ENCODE data around the gene RUNX2. TPM values are rescaled to one million over a fixed set of nuclear protein-coding genes. Genes with fewer than 3 reads are reported as not detected.

The RUNX2 gene
- polyA plus RNA-seq, 1 donor from 2014 or later, result not detected

DNA sequence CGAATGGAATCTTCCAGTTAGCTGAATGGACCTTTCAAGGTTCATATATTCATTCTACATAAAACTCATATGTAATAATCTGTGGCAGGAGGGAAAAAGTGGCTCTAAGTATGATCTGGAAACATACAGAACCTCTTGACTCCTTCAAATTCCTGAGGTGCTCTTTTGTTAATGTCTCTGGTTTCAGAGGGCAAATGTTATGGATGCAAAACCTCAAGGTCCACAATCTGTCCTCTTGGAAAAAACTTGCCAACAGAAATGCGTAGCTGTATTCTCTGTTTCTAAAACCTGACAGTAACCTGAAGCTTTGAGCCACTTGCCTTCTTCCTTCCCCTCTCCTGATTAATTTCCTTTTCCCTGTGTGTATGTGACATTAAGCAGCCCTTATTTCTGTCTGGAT is 130.5 kb downstream of the RUNX2 start:
- H3F3A ChIP-seq (ENCODE audit: insufficient read depth, low read length, poor library complexity, severe bottlenecking), result no peaks in the 10 kb centered on the region
- H3K4me3 ChIP-seq (ENCODE audit: low read length), result no peak overlapping the region
- no peaks in the 10 kb centered on the region for H3K27me3 ChIP-seq (ENCODE audit: insufficient read depth, low read depth, low read length)
- H2AFZ ChIP-seq (ENCODE audit: low read depth, low read length), result no peak overlapping the region
- no peak overlapping the region for H3K9ac ChIP-seq (ENCODE audit: low read length)
- H4K20me1 ChIP-seq (ENCODE audit: insufficient read depth), result no peaks in the 10 kb centered on the region
- no peak overlapping the region for H3K27ac ChIP-seq (ENCODE audit: low read length)
- H3K36me3 ChIP-seq (ENCODE audit: insufficient read depth, low read length), result no peaks in the 10 kb centered on the region
- no peaks in the 10 kb centered on the region for H3K9me3 ChIP-seq (ENCODE audit: low read length)
- no peak for TF ChIP-seq EZH2 (IDR thresholded peaks at IDR 0.05; ENCODE audit: borderline replicate concordance, insufficient read depth, low read length, poor library complexity, severe bottlenecking)
- TF ChIP-seq MXI1 (conservative IDR thresholded peaks at IDR 0.05; ENCODE audit: poor library complexity, severe bottlenecking), result no peak
- TF ChIP-seq POLR2AphosphoS5 (IDR thresholded peaks at IDR 0.05), result no peak
- TF ChIP-seq TAF1 (IDR thresholded peaks at IDR 0.05; ENCODE audit: low read depth), result no peak
- no peak for TF ChIP-seq EP300 (conservative IDR thresholded peaks at IDR 0.05; ENCODE audit: poor library complexity, severe bottlenecking)
- TF ChIP-seq CTCF (IDR thresholded peaks at IDR 0.05; ENCODE audit: poor library complexity, severe bottlenecking), result no peak
- no peak for TF ChIP-seq SMC3 (conservative IDR thresholded peaks at IDR 0.05; ENCODE audit: poor library complexity)
- TF ChIP-seq REST (IDR thresholded peaks at IDR 0.05; ENCODE audit: borderline replicate concordance), result no peak
- TF ChIP-seq RAD21 (conservative IDR thresholded peaks at IDR 0.05), result no peak
- no peaks in the 10 kb centered on the region for H3K79me2 ChIP-seq (replicated peaks; ENCODE audit: insufficient read depth, low read length)
- H3K9me2 ChIP-seq (ENCODE audit: insufficient read depth, low read length), result no peaks in the 10 kb centered on the region
- no peak overlapping the region for H3K4me2 ChIP-seq (ENCODE audit: low read length)

GRCh38 chr6:45460166-45460565 is 132.0 kb downstream of the RUNX2 start:
- no peaks in the 10 kb centered on the region for H4K20me1 ChIP-seq (ENCODE audit: insufficient read depth)
- H3F3A ChIP-seq (ENCODE audit: insufficient read depth, low read length, poor library complexity, severe bottlenecking), result no peaks in the 10 kb centered on the region
- no peaks in the 10 kb centered on the region for H3K79me2 ChIP-seq (replicated peaks; ENCODE audit: insufficient read depth, low read length)
- no peak overlapping the region for H3K9ac ChIP-seq (ENCODE audit: low read length)
- no peaks in the 10 kb centered on the region for H3K9me3 ChIP-seq (ENCODE audit: low read length)
- H3K4me3 ChIP-seq (ENCODE audit: low read length), result no peak overlapping the region
- TF ChIP-seq POLR2AphosphoS5 (IDR thresholded peaks at IDR 0.05) (no peak), SMC3 (conservative IDR thresholded peaks at IDR 0.05; ENCODE audit: poor library complexity) (no peak)
- H3K27me3 ChIP-seq (ENCODE audit: insufficient read depth, low read depth, low read length), result no peaks in the 10 kb centered on the region
- no peak overlapping the region for H3K27ac ChIP-seq (ENCODE audit: low read length)
- H3K4me2 ChIP-seq (ENCODE audit: low read length), result no peak overlapping the region
- H3K9me2 ChIP-seq (ENCODE audit: insufficient read depth, low read length), result no peaks in the 10 kb centered on the region
- H3K36me3 ChIP-seq (ENCODE audit: insufficient read depth, low read length), result no peaks in the 10 kb centered on the region
- H2AFZ ChIP-seq (ENCODE audit: low read depth, low read length), result no peak overlapping the region

GRCh38 chr6:45461486-45461885 is 133.4 kb downstream of the RUNX2 start:
- no peaks in the 10 kb centered on the region for H3K79me2 ChIP-seq (replicated peaks; ENCODE audit: insufficient read depth, low read length)
- H3K9ac ChIP-seq (ENCODE audit: low read length), result no peak overlapping the region
- no peak overlapping the region for H3K4me2 ChIP-seq (ENCODE audit: low read length)
- no peak overlapping the region for H3K4me3 ChIP-seq (ENCODE audit: low read length)
- H2AFZ ChIP-seq (ENCODE audit: low read depth, low read length), result no peak overlapping the region
- no peak overlapping the region for H3K27ac ChIP-seq (ENCODE audit: low read length)
- no peak for TF ChIP-seq SMC3 (conservative IDR thresholded peaks at IDR 0.05; ENCODE audit: poor library complexity)
- TF ChIP-seq EP300 (conservative IDR thresholded peaks at IDR 0.05; ENCODE audit: poor library complexity, severe bottlenecking), result no peak
- no peak for TF ChIP-seq TAF1 (IDR thresholded peaks at IDR 0.05; ENCODE audit: low read depth)
- H4K20me1 ChIP-seq (ENCODE audit: insufficient read depth), result no peaks in the 10 kb centered on the region
- H3K9me2 ChIP-seq (ENCODE audit: insufficient read depth, low read length), result no peaks in the 10 kb centered on the region
- H3K36me3 ChIP-seq (ENCODE audit: insufficient read depth, low read length), result no peaks in the 10 kb centered on the region
- H3K27me3 ChIP-seq (ENCODE audit: insufficient read depth, low read depth, low read length), result no peaks in the 10 kb centered on the region
- no peaks in the 10 kb centered on the region for H3K9me3 ChIP-seq (ENCODE audit: low read length)
- H3F3A ChIP-seq (ENCODE audit: insufficient read depth, low read length, poor library complexity, severe bottlenecking), result no peaks in the 10 kb centered on the region
